Osteoblast (primary cell): ENCODE measurements around the gene MAGEA9B. TPM values are rescaled to one million over a fixed set of nuclear protein-coding genes. Genes with fewer than 3 reads are reported as not detected.
"Not testable (repeated sequence)": the region's sequence is repeated elsewhere in the genome, so short reads cannot be mapped to it uniquely, and the experiment has no call there.

ENCODE experiments used
- DNase-seq: peaks from one replicate; pipeline ENCODE4 v3.0.0; 2011; ENCODE audit warnings: low spot score, mixed read lengths; ENCODE audit not compliant: insufficient read length; ENCODE audit errors: missing footprints
- H2AFZ ChIP-seq: 2 replicates; pipeline ENCODE4 v1.6.0; 2011; ENCODE audit warnings: mild to moderate bottlenecking, low read length
- H3K27ac ChIP-seq: 2 replicates; pipeline ENCODE4 v1.5.1; 2011; ENCODE audit warnings: mild to moderate bottlenecking, low read depth, low read length, moderate library complexity
- H3K27me3 ChIP-seq: 2 replicates; pipeline ENCODE4 v1.6.0; 2012; ENCODE audit warnings: mild to moderate bottlenecking, control low read depth, inconsistent platforms, low read length, moderate library complexity; ENCODE audit not compliant: insufficient read depth
- H3K36me3 ChIP-seq: 2 replicates; pipeline ENCODE4 v1.5.1; 2011; ENCODE audit warnings: mild to moderate bottlenecking, low read length, control low read depth, moderate library complexity; ENCODE audit not compliant: insufficient read depth
- H3K4me1 ChIP-seq: 2 replicates; pipeline ENCODE4 v1.5.1; 2011; ENCODE audit warnings: mild to moderate bottlenecking, low read length, control low read depth, moderate library complexity; ENCODE audit not compliant: insufficient read depth
- H3K4me2 ChIP-seq: 2 replicates; pipeline ENCODE4 v1.6.0; 2011; ENCODE audit warnings: mild to moderate bottlenecking, low read length; ENCODE audit not compliant: insufficient read depth
- H3K4me3 ChIP-seq: fragments of 200-600 bp; sonication (generic); 3 replicates; pipeline ENCODE4 v1.5.1; 2012; ENCODE audit warnings: mild to moderate bottlenecking, low read length, inconsistent platforms; ENCODE audit not compliant: insufficient read depth
- H3K79me2 ChIP-seq: 2 replicates; pipeline ENCODE4 v1.6.0; 2012; ENCODE audit warnings: mild to moderate bottlenecking, low read length, control low read depth, inconsistent platforms; ENCODE audit not compliant: insufficient read depth
- H3K9me3 ChIP-seq: 2 replicates; pipeline ENCODE4 v1.5.1; 2011; ENCODE audit warnings: low read depth, low read length, control low read depth
- H4K20me1 ChIP-seq: 2 replicates; pipeline ENCODE4 v1.6.0; 2012; ENCODE audit warnings: mild to moderate bottlenecking, low read length, control low read depth; ENCODE audit not compliant: insufficient read depth
- total RNA-seq: library from RNA; depleted of rRNA; stranded (reverse); fragments of >200 nt; gene quantifications from 2 replicates; pipeline ENCODE4 v1.2.3, GENCODE V29; 2012
- TF ChIP-seq, protein P1 (sequence below): IDR thresholded peaks from 2 replicates; pipeline ENCODE4 v1.5.1; 2011; ENCODE audit warnings: mild to moderate bottlenecking, low read depth, low read length, moderate library complexity; ENCODE audit errors: extremely low read depth

The MAGEA9B gene
- total RNA-seq, 1 donor = not detected

DNA sequence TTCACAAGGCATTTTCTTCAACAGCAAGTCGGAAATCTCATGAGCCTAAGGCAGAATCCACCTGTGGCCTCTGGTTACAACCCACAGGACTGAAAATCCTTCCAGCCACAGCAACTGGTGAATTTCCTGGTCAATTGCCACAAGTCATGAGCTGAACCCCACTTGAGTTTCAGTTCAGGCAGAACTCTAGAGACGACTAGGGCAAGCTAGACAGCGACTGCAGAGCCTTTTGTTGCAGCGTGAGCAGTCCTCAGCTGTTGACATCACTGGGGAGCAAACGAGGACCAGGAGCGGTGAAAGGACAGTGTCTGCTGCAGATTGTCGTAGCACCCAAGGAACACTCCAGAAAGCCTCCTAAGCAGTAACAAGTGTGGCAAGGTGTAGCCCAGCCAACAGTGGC lies 8.7 kb upstream of the MAGEA9B start:
- H4K20me1 ChIP-seq, H3K4me3 ChIP-seq, H3K9me3 ChIP-seq, H3K27me3 ChIP-seq, DNase-seq, H3K36me3 ChIP-seq, H3K4me1 ChIP-seq, H3K79me2 ChIP-seq, H3K4me2 ChIP-seq, H2AFZ ChIP-seq, H3K27ac ChIP-seq: not testable (repeated sequence)

DNA sequence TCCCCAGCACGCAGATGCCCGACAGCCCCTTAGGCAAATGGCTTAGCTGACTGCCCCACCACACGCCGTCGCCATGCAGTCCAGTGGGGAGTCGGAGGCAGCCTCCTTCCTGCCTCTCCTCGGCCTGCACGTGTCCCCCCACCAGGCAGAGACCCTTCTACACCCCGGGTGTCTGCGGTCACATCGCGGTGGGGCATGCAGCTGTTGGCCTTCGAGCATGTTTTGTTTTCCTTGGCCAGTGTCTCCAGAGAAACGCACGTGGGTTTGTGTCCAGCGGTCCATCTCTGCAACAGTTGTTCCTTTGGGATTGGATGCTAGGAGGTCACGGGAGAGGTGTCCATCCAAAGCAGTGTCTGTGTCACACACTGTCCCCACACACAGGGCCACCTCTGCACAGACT lies 8.0 kb upstream of the MAGEA9B start, which contains the start of gene HSFX2:
Gene HSFX2, minus strand, starts transcription at position 101 of the 400 bp plus-strand sequence. CDS start 614 bp downstream, outside the sequence.
- not testable (repeated sequence) for H3K27me3 ChIP-seq, DNase-seq, H3K79me2 ChIP-seq, H3K4me3 ChIP-seq, H3K4me1 ChIP-seq, H2AFZ ChIP-seq, H3K9me3 ChIP-seq, H4K20me1 ChIP-seq, H3K27ac ChIP-seq, H3K4me2 ChIP-seq, H3K36me3 ChIP-seq

DNA sequence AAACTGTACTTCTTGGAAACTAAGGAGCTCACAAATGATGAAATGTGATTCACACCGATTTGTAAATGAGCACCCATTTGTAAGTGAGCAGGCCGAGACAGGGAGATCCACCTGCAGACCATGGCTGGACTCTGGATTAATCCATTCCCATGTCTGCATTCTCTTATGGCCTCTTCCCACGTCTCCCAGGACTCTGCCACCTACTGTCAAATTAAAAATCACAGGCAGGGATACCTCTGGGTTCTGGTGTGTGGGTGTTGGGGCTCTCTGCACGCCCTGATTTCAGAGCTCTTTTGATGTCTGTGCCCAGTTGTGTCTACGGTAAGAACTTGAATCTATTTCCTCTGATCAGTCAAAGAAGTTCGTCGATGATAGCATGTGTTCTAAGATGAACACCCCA lies 3.7 kb upstream of the MAGEA9B start:
- H2AFZ ChIP-seq = not testable (repeated sequence)

DNA sequence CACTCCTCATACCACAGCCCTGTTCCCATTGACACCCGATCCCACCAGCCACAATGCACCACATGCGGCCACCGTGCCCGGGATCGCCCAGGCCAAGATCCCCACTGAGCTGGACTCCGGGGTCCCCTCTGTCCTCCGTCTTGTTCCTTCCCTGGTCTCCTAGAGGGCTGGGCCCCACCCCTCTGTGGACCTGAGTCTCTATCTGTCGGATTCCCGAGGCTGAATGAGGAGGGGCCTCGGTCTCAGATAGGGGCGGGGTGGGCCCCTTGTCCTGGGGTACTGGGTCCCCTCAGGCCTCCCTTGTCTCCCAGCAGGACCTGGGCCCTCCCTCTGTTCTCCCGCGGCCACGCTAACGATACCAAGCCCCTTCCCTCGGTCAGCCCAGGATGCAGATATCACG lies 1.6 kb downstream of the MAGEA9B start:
- H3K4me3 ChIP-seq, H2AFZ ChIP-seq, DNase-seq, H3K4me1 ChIP-seq, H4K20me1 ChIP-seq, H3K9me3 ChIP-seq, H3K36me3 ChIP-seq, H3K79me2 ChIP-seq, H3K27ac ChIP-seq, H3K27me3 ChIP-seq, H3K4me2 ChIP-seq: not testable (repeated sequence)

More for the DNA sequence above, 3.7 kb upstream of the MAGEA9B start:
- H3K4me1 ChIP-seq, H3K36me3 ChIP-seq, H3K9me3 ChIP-seq, H3K27me3 ChIP-seq, H4K20me1 ChIP-seq, H3K4me2 ChIP-seq, DNase-seq, H3K79me2 ChIP-seq, H3K27ac ChIP-seq, H3K4me3 ChIP-seq: not testable (repeated sequence)

DNA sequence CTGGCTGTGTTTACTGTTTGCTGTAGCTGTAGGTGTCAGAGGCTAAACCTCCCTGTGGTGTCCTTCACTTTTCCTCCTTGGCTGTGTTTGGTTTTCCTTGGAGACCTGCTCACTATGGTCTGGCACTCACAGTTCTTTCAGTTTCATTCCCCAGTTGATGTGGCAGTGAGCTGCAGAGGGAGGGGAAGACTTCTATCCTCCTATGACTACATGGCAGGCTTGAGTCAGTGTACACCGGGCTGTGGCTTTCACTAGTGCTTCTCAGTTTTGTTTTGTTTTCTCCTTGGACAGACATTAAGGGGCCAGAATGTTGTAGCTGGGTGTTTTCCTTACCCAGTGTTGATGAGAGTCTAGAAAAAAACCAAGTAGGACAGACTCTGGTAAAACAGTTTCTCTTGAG lies 13.8 kb downstream of the MAGEA9B start:
- not testable (repeated sequence) for H3K79me2 ChIP-seq, H3K27me3 ChIP-seq, H3K27ac ChIP-seq, H3K9me3 ChIP-seq, DNase-seq, H3K36me3 ChIP-seq, H2AFZ ChIP-seq, H3K4me2 ChIP-seq, H3K4me3 ChIP-seq, H3K4me1 ChIP-seq, H4K20me1 ChIP-seq

DNA sequence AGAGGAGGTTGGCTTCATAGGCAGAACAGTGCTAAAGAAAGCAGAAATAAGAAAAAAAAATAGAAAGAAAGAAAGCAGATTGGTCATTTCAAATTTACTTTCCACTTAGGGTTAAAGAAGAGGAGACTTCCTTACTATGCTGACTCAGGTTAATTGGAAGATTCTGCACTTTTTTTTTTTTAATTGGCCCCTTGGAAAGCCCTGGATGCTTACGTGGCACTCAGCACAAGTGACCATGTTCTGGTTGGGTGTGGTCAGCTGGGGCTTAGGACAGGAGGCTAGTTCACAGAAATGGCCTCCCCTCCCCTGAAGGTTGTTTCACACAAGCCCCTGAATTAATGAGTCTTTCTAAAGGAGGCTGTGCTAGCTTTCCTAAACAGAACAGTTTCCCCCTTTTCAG lies 14.5 kb downstream of the MAGEA9B start:
- TF ChIP-seq, protein P1, sequence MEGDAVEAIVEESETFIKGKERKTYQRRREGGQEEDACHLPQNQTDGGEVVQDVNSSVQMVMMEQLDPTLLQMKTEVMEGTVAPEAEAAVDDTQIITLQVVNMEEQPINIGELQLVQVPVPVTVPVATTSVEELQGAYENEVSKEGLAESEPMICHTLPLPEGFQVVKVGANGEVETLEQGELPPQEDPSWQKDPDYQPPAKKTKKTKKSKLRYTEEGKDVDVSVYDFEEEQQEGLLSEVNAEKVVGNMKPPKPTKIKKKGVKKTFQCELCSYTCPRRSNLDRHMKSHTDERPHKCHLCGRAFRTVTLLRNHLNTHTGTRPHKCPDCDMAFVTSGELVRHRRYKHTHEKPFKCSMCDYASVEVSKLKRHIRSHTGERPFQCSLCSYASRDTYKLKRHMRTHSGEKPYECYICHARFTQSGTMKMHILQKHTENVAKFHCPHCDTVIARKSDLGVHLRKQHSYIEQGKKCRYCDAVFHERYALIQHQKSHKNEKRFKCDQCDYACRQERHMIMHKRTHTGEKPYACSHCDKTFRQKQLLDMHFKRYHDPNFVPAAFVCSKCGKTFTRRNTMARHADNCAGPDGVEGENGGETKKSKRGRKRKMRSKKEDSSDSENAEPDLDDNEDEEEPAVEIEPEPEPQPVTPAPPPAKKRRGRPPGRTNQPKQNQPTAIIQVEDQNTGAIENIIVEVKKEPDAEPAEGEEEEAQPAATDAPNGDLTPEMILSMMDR = no peak
- Histone ChIP-seq H3K4me3 (no peak overlapping the region), H3K79me2 (no peaks in the 10 kb centered on the region), H2AFZ (no peak overlapping the region), H3K9me3 (no peaks in the 10 kb centered on the region), H4K20me1 (no peaks in the 10 kb centered on the region), H3K27me3 (peaks cover 2% of the 10 kb centered on the region), H3K36me3 (no peaks in the 10 kb centered on the region), H3K4me1 (no peaks in the 10 kb centered on the region), H3K27ac (no peak overlapping the region), H3K4me2 (no peak overlapping the region)
- no peak for DNase-seq
